Endothelial cell of umbilical vein (primary cell): ENCODE results near the gene MYZAP. TPM values are rescaled to one million over a fixed set of nuclear protein-coding genes. Genes with fewer than 3 reads are reported as not detected.
A peak's percentile ranks its signal among the peaks of the same experiment; 100 is the strongest.

Experiments used
- BruUV-seq: library from RNA; stranded (reverse); fragments of 400-500 nt; replicated peaks from 2 replicates; lab custom pipeline; 2021; lab: Mats Ljungman, UMichigan
- CTCF ChIA-PET: fragments of 300-600, 350-600 bp; sonication (Branson Sonifier 250); formaldehyde crosslinking; loops from one replicate; lab custom pipeline; 2021; ENCODE audit warnings: antibody characterized with exemption, inconsistent platforms; lab: Charles Lee
- POLR2A ChIA-PET: fragments of 300-600, 350-600 bp; sonication (Branson Sonifier 250); formaldehyde crosslinking; loops from one replicate; lab custom pipeline; 2021; ENCODE audit warnings: antibody characterized with exemption, inconsistent platforms; lab: Charles Lee
- DNase-seq: peaks from one replicate; pipeline ENCODE4 v3.0.0-alpha.2; 2011; ENCODE audit warnings: low read depth, low spot score
- FAIRE-seq: peaks from 2 replicates; lab custom pipeline; 2011; peaks lifted over from hg19 to GRCh38; lab: Jason Lieb, UNC
- H2AFZ ChIP-seq: 2 replicates; pipeline ENCODE4 v1.6.0; 2012; ENCODE audit warnings: low read depth, low read length, control low read depth, inconsistent platforms
- H3K27ac ChIP-seq: 2 replicates; pipeline ENCODE4 v1.5.1; 2011; ENCODE audit warnings: low read depth, mild to moderate bottlenecking, control low read depth, low read length, moderate library complexity; ENCODE audit not compliant: insufficient read depth
- H3K27me3 ChIP-seq, 2 experiments: 2 replicates each; pipeline versions ENCODE4 v1.6.0 to v1.6.1; 2011; ENCODE audit warnings: low read length in 2 of 2, mixed read lengths in 1 of 2; ENCODE audit not compliant: control insufficient read depth in 2 of 2, insufficient read depth in 2 of 2
- H3K36me3 ChIP-seq, 2 experiments: 2 replicates in 1 of 2; 3 replicates in 1 of 2; pipeline ENCODE4 v1.5.1; 2011; ENCODE audit warnings: low read length in 2 of 2, mild to moderate bottlenecking in 1 of 2, moderate library complexity in 1 of 2; ENCODE audit not compliant: control insufficient read depth in 2 of 2, insufficient read depth in 2 of 2; ENCODE audit errors: extremely low read depth in 1 of 2
- H3K4me1 ChIP-seq: 3 replicates; pipeline ENCODE4 v1.5.1; 2011; ENCODE audit warnings: mild to moderate bottlenecking, low read length; ENCODE audit not compliant: control insufficient read depth, insufficient read depth; ENCODE audit errors: extremely low read depth
- H3K4me2 ChIP-seq: 2 replicates; pipeline ENCODE4 v1.6.1; 2011; ENCODE audit warnings: low read length, control low read depth, mixed read lengths; ENCODE audit not compliant: insufficient read depth
- H3K4me3 ChIP-seq, 3 experiments: fragments of 200-600 bp in 1 of 3; sonication (generic), shearing (Covaris generic) in 1 of 3; replicated peaks in 1 of 3; 2 replicates each; pipeline ENCODE4 v1.5.1; 2011 to 2016; ENCODE audit warnings: control low read depth in 3 of 3, low read length in 3 of 3, mild to moderate bottlenecking in 2 of 3, inconsistent platforms in 1 of 3, low read depth in 1 of 3, moderate library complexity in 1 of 3; ENCODE audit not compliant: insufficient read depth in 1 of 3
- H3K79me2 ChIP-seq: 2 replicates; pipeline ENCODE4 v1.6.0; 2012; ENCODE audit warnings: low read length, inconsistent platforms; ENCODE audit not compliant: control insufficient read depth, insufficient read depth
- H3K9ac ChIP-seq: replicated peaks from 2 replicates; pipeline ENCODE3; 2011; ENCODE audit warnings: low read length, control low read depth; ENCODE audit not compliant: insufficient read depth; ENCODE audit errors: extremely low read depth
- H3K9me1 ChIP-seq: replicated peaks from 3 replicates; pipeline ENCODE4 v1.6.0; 2011; ENCODE audit warnings: mild to moderate bottlenecking, low read length; ENCODE audit not compliant: control insufficient read depth, insufficient read depth; ENCODE audit errors: extremely low read depth
- H3K9me3 ChIP-seq: replicated peaks from 2 replicates; pipeline ENCODE4 v1.5.1; 2012; ENCODE audit warnings: low read length, inconsistent platforms; ENCODE audit not compliant: control insufficient read depth, insufficient read depth
- H4K20me1 ChIP-seq: replicated peaks from 2 replicates; pipeline ENCODE3; 2011; ENCODE audit warnings: mild to moderate bottlenecking, low read length; ENCODE audit not compliant: control insufficient read depth, insufficient read depth; ENCODE audit errors: extremely low read depth
- CTCF ChIP-seq, 2 donors: IDR thresholded peaks; 1 replicate in 1 of 2; 2 replicates in 1 of 2; pipeline ENCODE4 v1.5.1; 2011; ENCODE audit warnings: low read length in 2 of 2, mild to moderate bottlenecking in 2 of 2, moderate library complexity in 2 of 2, control low read depth in 1 of 2, inconsistent platforms in 1 of 2, low read depth in 1 of 2; ENCODE audit not compliant: insufficient read depth in 1 of 2; ENCODE audit errors: extremely low read depth in 1 of 2
- EZH2 ChIP-seq: IDR thresholded peaks from 2 replicates; pipeline ENCODE4 v1.6.1; 2012; ENCODE audit warnings: borderline replicate concordance, low read depth, mild to moderate bottlenecking, moderate library complexity, low read length, inconsistent platforms; ENCODE audit not compliant: severe bottlenecking
- FOS ChIP-seq: IDR thresholded peaks from 2 replicates; pipeline ENCODE4 v1.6.1; 2011; ENCODE audit warnings: mild to moderate bottlenecking, low read length, moderate library complexity, borderline replicate concordance; ENCODE audit not compliant: insufficient read depth
- GATA2 ChIP-seq: IDR thresholded peaks from 2 replicates; pipeline ENCODE4 v1.7.0; 2011; ENCODE audit warnings: low read depth, mild to moderate bottlenecking, moderate library complexity, mixed read lengths, low read length; ENCODE audit not compliant: insufficient read length, insufficient read depth
- JUN ChIP-seq: IDR thresholded peaks from 2 replicates; pipeline ENCODE4 v1.6.1; 2011; ENCODE audit warnings: borderline replicate concordance, low read depth; ENCODE audit not compliant: insufficient read length, insufficient read depth
- MAX ChIP-seq: IDR thresholded peaks from 2 replicates; pipeline ENCODE4 v1.6.1; 2011; ENCODE audit not compliant: insufficient read depth, insufficient read length
- MYC ChIP-seq: IDR thresholded peaks from one replicate; pipeline ENCODE4 v1.6.1; 2011; ENCODE audit warnings: mild to moderate bottlenecking, low read depth, low read length
- POLR2A ChIP-seq: IDR thresholded peaks from 2 replicates; pipeline ENCODE4 v1.6.1; 2012; ENCODE audit warnings: low read depth, mild to moderate bottlenecking, control low read depth, low read length
- POLR2AphosphoS5 ChIP-seq: IDR thresholded peaks from 2 replicates; pipeline ENCODE4 v1.6.1; 2012; ENCODE audit warnings: low read depth, mild to moderate bottlenecking, control low read depth, low read length, moderate library complexity; ENCODE audit not compliant: insufficient read depth
- dilution Hi-C: fragments of 300-500 bp; cut with MboI; formaldehyde crosslinking; loops from one replicate; pipeline ENCODE4 v1.15.0; 2019; ENCODE audit warnings: low sequenced_read_pairs; ENCODE audit not compliant: extremely low pct_ligation_motif_present
- intact Hi-C: fragments of 100-400 bp; cut with micrococcal nuclease; formaldehyde crosslinking; loops from one replicate; pipeline ENCODE4 v1.10.0; 2022
- polyA plus RNA-seq, 4 experiments: library from polyadenylated mRNA; depleted of rRNA in 3 of 4; stranded (reverse) in 3 of 4; unstranded in 1 of 4; fragments of >200 nt; gene quantifications; 2 replicates each; pipeline versions ENCODE4 v1.2.1 to v1.2.3, GENCODE V29; 2011 to 2012; ENCODE audit warnings: missing spikeins in 1 of 4
- total RNA-seq: library from RNA; stranded (reverse); gene quantifications from 2 replicates; pipeline ENCODE4 v1.2.3, GENCODE V29; 2021

MYZAP gene
- total and polyA plus RNA-seq, 2 donors (not counting 3 experiments of a cell fraction or from before 2014, with no cell fraction given): 6.3 to 8.1 TPM

GRCh38 chr15:57637846-57638245 is 46.1 kb downstream of the MYZAP start:
- ChIA-PET CTCF (no interaction called here), POLR2A (no interaction called here)
- peak; percentile 19 for DNase-seq
- Histone ChIP-seq H3K36me3 (peaks cover 2 to 33% of the 10 kb centered on the region in 2 experiments), H3K9ac (no peak overlapping the region), H3K4me2 (no peak overlapping the region), H3K4me1 (no peaks in the 10 kb centered on the region), H3K9me3 (no peaks in the 10 kb centered on the region), H3K4me3 (no peak overlapping the region), H3K27ac (no peak overlapping the region), H2AFZ (no peak overlapping the region), H4K20me1 (no peaks in the 10 kb centered on the region), H3K27me3 (no peaks in the 10 kb centered on the region), H3K79me2 (no peaks in the 10 kb centered on the region), H3K9me1 (no peaks in the 10 kb centered on the region)
- no peak for TF ChIP-seq POLR2AphosphoS5
- TF ChIP-seq FOS: peak; percentile 16
- dilution Hi-C loops (no loop called here), intact Hi-C loops (no loop called here)
- FAIRE-seq: no peak
- no TSS peak for BruUV-seq

GRCh38 chr15:57639306-57639705 is 47.6 kb downstream of the MYZAP start:
- Histone ChIP-seq H3K27ac (no peak overlapping the region), H4K20me1 (no peaks in the 10 kb centered on the region), H3K4me3 (no peak overlapping the region), H3K36me3 (peaks cover 0 to 32% of the 10 kb centered on the region in 2 experiments), H3K79me2 (no peaks in the 10 kb centered on the region), H2AFZ (no peak overlapping the region), H3K4me1 (no peaks in the 10 kb centered on the region), H3K9ac (no peak overlapping the region), H3K27me3 (no peaks in the 10 kb centered on the region), H3K9me1 (no peaks in the 10 kb centered on the region), H3K9me3 (no peaks in the 10 kb centered on the region), H3K4me2 (no peak overlapping the region)
- intact Hi-C loops (no loop called here), dilution Hi-C loops (no loop called here)
- FAIRE-seq (no peak), DNase-seq (no peak)
- TF ChIP-seq MAX (no peak), FOS (no peak), CTCF (IDR thresholded peaks at IDR 0.05; ENCODE audit: extremely low read depth in 1 of 2, insufficient read depth in 1 of 2, low read depth in 1 of 2, low read length in 2 of 2) (no peak), MYC (no peak), POLR2A (no peak), EZH2 (no peak), GATA2 (no peak), POLR2AphosphoS5 (no peak), JUN (no peak)
- ChIA-PET POLR2A (no interaction called here), CTCF (interaction anchor here (0.7 to 1.3 kb wide), 6 partner anchors 12 to 299 kb away, joined by 3 to 6 read pairs (median 4); no protein-coding TSS in a partner anchor)
- BruUV-seq: no TSS peak
